Caco-2 (cell line): ENCODE data around the gene KIR3DL3. TPM values are rescaled to one million over a fixed set of nuclear protein-coding genes. Genes with fewer than 3 reads are reported as not detected.

Source experiments
- BruUV-seq: library from RNA; stranded (reverse); fragments of 400-500 nt; replicated peaks from 2 replicates; lab custom pipeline; 2021; lab: Mats Ljungman, UMichigan
- CTCF ChIA-PET: fragments of 300-600 bp; sonication (Branson Sonifier 250); formaldehyde crosslinking; loops from one replicate; lab custom pipeline; 2022; ENCODE audit warnings: antibody characterized with exemption; lab: Charles Lee
- POLR2A ChIA-PET: fragments of 300-600 bp; sonication (Branson Sonifier 250); formaldehyde crosslinking; loops from one replicate; lab custom pipeline; 2022; ENCODE audit warnings: antibody characterized with exemption; lab: Charles Lee
- DNase-seq, 2 experiments: peaks; one replicate each; pipeline versions ENCODE4 v3.0.0 to v3.0.0-alpha.2; 2020 to 2022
- H3K27me3 ChIP-seq: replicated peaks from 2 replicates; pipeline ENCODE4 v1.6.0; 2011; ENCODE audit warnings: low read length; ENCODE audit not compliant: control insufficient read depth, insufficient read depth
- H3K36me3 ChIP-seq: 2 replicates; pipeline ENCODE4 v1.5.1; 2011; ENCODE audit warnings: low read length; ENCODE audit not compliant: control insufficient read depth, insufficient read depth
- H3K4me1 ChIP-seq: fragments of 250-450 bp; sonication (Bioruptor Pico); 2 replicates; pipeline ENCODE4 v1.5.1; 2020; ENCODE audit warnings: mild to moderate bottlenecking
- H3K4me3 ChIP-seq: 2 replicates; pipeline ENCODE4 v1.5.1; 2011; ENCODE audit warnings: low read depth, mild to moderate bottlenecking, control low read depth, low read length
- H3K9me3 ChIP-seq: fragments of 250-450 bp; sonication (Bioruptor Pico); 2 replicates; pipeline ENCODE4 v1.5.1; 2020; ENCODE audit warnings: mild to moderate bottlenecking, moderate library complexity
- H3K27ac Mint-ChIP-seq: one replicate; pipeline ENCODE4 v1.8.0; 2022; ENCODE audit warnings: mixed read lengths; ENCODE audit not compliant: unreplicated experiment
- H3K27me3 Mint-ChIP-seq: one replicate; pipeline ENCODE4 v1.8.0; 2022; ENCODE audit warnings: mixed read lengths; ENCODE audit not compliant: insufficient read depth, unreplicated experiment
- H3K36me3 Mint-ChIP-seq: one replicate; pipeline ENCODE4 v1.8.0; 2022; ENCODE audit warnings: mild to moderate bottlenecking, mixed read lengths; ENCODE audit not compliant: insufficient read depth, unreplicated experiment
- H3K4me1 Mint-ChIP-seq: one replicate; pipeline ENCODE4 v1.8.0; 2022; ENCODE audit warnings: low read depth, mixed read lengths; ENCODE audit not compliant: unreplicated experiment
- H3K4me3 Mint-ChIP-seq: one replicate; pipeline ENCODE4 v1.8.0; 2022; ENCODE audit warnings: mild to moderate bottlenecking, moderate library complexity, mixed read lengths; ENCODE audit not compliant: unreplicated experiment
- H3K9me3 Mint-ChIP-seq: one replicate; pipeline ENCODE4 v1.8.0; 2022; ENCODE audit warnings: mixed read lengths; ENCODE audit not compliant: unreplicated experiment
- CTCF ChIP-seq, 2 experiments: fragments of 200-600 bp in 1 of 2; IDR thresholded peaks; 1 replicate in 1 of 2; 2 replicates in 1 of 2; pipeline versions ENCODE4 v1.5.1 to v1.8.0; 2011 to 2022; ENCODE audit warnings: antibody characterized with exemption in 1 of 2, control low read depth in 1 of 2, inconsistent platforms in 1 of 2, low read depth in 1 of 2, low read length in 1 of 2, mild to moderate bottlenecking in 1 of 2, moderate library complexity in 1 of 2; ENCODE audit not compliant: insufficient read depth in 1 of 2, severe bottlenecking in 1 of 2, unreplicated experiment in 1 of 2
- intact Hi-C: fragments of 100-400 bp; cut with micrococcal nuclease; formaldehyde crosslinking; loops from one replicate; pipeline ENCODE4 v1.10.0; 2022; ENCODE audit not compliant: unreplicated experiment
- total RNA-seq: library from RNA; stranded (reverse); gene quantifications from 2 replicates; pipeline ENCODE4 v1.2.3, GENCODE V29; 2022

KIR3DL3 gene
- total RNA-seq, 1 experiment from 2014 or later, result not detected

GRCh38 chr19:54692298-54692615, 32.0 kb upstream of the KIR3DL3 start:
- Histone ChIP-seq H3K4me3 (no peak overlapping the region), H3K27me3 (no peaks in the 10 kb centered on the region; the same call in 1 of the 2 replicates), H3K4me1 (no peaks in the 10 kb centered on the region), H3K9me3 (no peaks in the 10 kb centered on the region), H3K36me3 (no peaks in the 10 kb centered on the region)
- no TSS peak for BruUV-seq
- Mint-ChIP-seq H3K9me3 (no peaks in the 10 kb centered on the region), H3K36me3 (no peaks in the 10 kb centered on the region), H3K4me3 (no peak overlapping the region), H3K27ac (no peak overlapping the region), H3K4me1 (no peaks in the 10 kb centered on the region), H3K27me3 (peaks cover 28% of the 10 kb centered on the region)
- TF ChIP-seq CTCF (IDR thresholded peaks at IDR 0.05; ENCODE audit: insufficient read depth in 1 of 2, low read depth in 1 of 2, low read length in 1 of 2, severe bottlenecking in 1 of 2, unreplicated experiment in 1 of 2), result no peak
- intact Hi-C loops, result no loop called here
- ChIA-PET POLR2A (no interaction called here), CTCF (no interaction called here)
- DNase-seq, result no peak

- H3K9me3 Mint-ChIP-seq, result no peaks in the 10 kb centered on the region
- no peak for DNase-seq
- Histone ChIP-seq H3K4me3 (no peak overlapping the region), H3K27me3 (no peaks in the 10 kb centered on the region; the same call in 1 of the 2 replicates), H3K36me3 (no peaks in the 10 kb centered on the region), H3K4me1 (no peaks in the 10 kb centered on the region), H3K9me3 (no peaks in the 10 kb centered on the region)
- TF ChIP-seq CTCF (IDR thresholded peaks at IDR 0.05; ENCODE audit: insufficient read depth in 1 of 2, low read depth in 1 of 2, low read length in 1 of 2, severe bottlenecking in 1 of 2, unreplicated experiment in 1 of 2), result no peak
- peaks cover 31% of the 10 kb centered on the region for H3K27me3 Mint-ChIP-seq
- CTCF ChIA-PET, result interaction anchor here (0.7 kb wide), 1 partner anchor 36 kb away, joined by 4 read pairs; no protein-coding TSS in a partner anchor
- no TSS peak for BruUV-seq
- no peak overlapping the region for H3K4me3 Mint-ChIP-seq
- no peaks in the 10 kb centered on the region for H3K36me3 Mint-ChIP-seq
- intact Hi-C loops, result no loop called here
- POLR2A ChIA-PET, result no interaction called here
- no peaks in the 10 kb centered on the region for H3K4me1 Mint-ChIP-seq
- no peak overlapping the region for H3K27ac Mint-ChIP-seq
Observed at GRCh38 chr19:54694648-54695047, 29.6 kb upstream of the KIR3DL3 start.

- no peaks in the 10 kb centered on the region for H3K36me3 Mint-ChIP-seq
- no peak overlapping the region for H3K4me3 ChIP-seq
- BruUV-seq, result no TSS peak
- H3K27me3 ChIP-seq, result no peaks in the 10 kb centered on the region; the same call in 1 of the 2 replicates
- H3K4me1 ChIP-seq, result no peaks in the 10 kb centered on the region
- no peaks in the 10 kb centered on the region for H3K9me3 Mint-ChIP-seq
- H3K9me3 ChIP-seq, result no peaks in the 10 kb centered on the region
- H3K36me3 ChIP-seq, result no peaks in the 10 kb centered on the region
- peaks cover 32% of the 10 kb centered on the region for H3K27me3 Mint-ChIP-seq
- CTCF ChIA-PET, result no interaction called here
- no peak for TF ChIP-seq CTCF (IDR thresholded peaks at IDR 0.05; ENCODE audit: insufficient read depth in 1 of 2, low read depth in 1 of 2, low read length in 1 of 2, severe bottlenecking in 1 of 2, unreplicated experiment in 1 of 2)
- DNase-seq, result no peak
- H3K27ac Mint-ChIP-seq, result no peak overlapping the region
- POLR2A ChIA-PET, result no interaction called here
- intact Hi-C loops, result no loop called here
- H3K4me3 Mint-ChIP-seq, result no peak overlapping the region
- no peaks in the 10 kb centered on the region for H3K4me1 Mint-ChIP-seq
Observed at GRCh38 chr19:54696117-54696548, 28.1 kb upstream of the KIR3DL3 start.
